ENCODE measurements around the gene GLI2.

The GLI2 gene

DNA sequence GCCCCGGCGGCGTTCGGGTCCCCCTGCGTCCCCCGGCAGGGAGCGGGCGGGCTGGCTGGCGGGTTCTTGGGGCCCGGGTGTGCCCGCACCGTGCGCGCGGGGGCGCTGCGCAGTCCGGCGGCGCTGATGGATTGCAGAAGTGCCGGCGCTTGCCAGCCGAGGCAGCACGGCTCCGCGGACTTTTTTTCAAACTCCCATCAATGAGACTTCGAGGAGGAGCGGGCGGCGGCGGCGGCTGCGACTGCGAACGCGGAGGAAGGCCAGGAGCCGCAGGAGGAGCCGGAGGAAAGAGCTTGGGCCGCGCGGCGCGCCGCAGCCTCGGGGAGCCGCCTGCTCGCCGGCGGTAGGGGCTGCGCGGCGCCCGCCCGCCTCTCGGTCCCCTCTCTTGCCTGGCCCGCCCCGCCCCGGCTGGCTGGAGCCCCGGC is at the start of gene GLI2:
Gene GLI2 (plus strand): TSS at position 123 of the 425 bp plus-strand sequence. CDS start 61,453 bp downstream, outside the sequence.
- no peak for DNase-seq

- DNase-seq: no peak
Measured at GRCh38 chr2:120685974-120686297, 49.7 kb upstream of the GLI2 start.

DNA sequence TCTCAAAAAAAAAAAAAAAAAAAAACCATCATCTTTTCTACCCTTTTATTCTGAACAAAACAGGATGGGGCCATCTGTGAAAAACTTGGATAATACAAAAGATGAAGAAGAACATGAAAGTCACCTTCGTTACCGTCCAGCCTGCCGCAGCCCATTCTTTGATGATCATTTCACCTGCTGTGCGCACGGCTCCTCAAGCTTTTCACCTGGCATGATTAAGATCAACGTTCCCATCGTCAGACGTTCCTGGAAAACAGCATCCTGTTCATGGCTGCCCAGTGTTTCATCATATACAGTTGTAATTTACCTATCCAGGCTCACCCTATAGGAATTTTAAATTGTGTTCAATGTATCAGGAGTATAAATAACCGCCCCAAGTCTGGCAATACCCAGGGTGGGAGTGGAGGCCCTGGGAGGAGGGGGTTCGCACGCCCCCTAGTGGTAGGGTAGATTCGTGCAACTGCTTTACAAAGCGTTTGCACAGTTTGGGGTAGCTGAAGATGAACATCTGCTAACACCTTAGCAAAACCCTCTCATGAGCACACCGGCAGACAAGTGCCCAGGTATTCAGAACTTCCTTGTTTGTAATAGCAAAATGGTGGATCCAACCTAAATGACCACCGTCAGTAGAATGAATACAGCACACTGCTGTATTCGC is 49.0 kb upstream of the GLI2 start:
- DNase-seq: no peak

DNA sequence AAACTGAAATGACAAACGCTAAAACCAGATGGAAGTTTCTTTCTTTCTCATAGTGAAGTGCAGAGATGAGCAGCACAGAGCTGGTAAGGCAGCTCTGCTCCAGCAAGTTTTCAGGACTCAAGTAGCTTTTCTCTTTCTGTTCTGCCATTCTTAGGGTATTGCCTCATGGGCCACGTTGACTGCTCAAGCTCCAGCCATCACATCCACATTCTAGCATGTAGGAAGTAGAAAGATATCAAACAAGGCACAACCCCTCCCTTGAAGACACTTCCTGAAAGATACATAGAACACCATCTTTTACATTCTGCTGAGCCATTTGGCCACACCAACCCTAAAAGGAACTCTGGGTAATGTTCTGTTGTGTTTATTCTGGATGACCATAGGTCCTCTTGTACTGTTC is 48.5 kb upstream of the GLI2 start:
- DNase-seq: no peak

GRCh38 chr2:120690521-120690920 is 45.1 kb upstream of the GLI2 start:
- DNase-seq: no peak

- DNase-seq: no peak
Measured at GRCh38 chr2:120691410-120691809, 44.3 kb upstream of the GLI2 start.

DNA sequence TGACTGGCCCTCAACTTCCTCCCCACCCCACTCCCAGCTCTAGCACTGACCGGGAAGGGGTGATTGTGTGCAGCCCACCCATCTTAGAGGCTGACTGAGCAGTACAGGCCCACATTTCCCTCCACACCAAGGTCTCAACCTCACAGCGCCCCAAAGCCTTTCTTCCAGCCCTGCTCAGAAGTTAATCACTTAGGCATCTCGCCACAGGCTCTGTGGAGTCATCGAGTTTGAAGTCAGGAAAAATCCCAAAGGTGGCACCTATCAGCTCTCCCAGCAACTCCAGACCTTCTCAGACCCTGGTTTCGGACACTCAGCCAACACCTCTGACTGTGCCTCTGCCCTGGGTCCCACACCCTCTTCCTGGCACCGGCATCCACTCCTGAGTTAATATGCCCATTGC is 43.0 kb upstream of the GLI2 start:
- no peak for DNase-seq

DNA sequence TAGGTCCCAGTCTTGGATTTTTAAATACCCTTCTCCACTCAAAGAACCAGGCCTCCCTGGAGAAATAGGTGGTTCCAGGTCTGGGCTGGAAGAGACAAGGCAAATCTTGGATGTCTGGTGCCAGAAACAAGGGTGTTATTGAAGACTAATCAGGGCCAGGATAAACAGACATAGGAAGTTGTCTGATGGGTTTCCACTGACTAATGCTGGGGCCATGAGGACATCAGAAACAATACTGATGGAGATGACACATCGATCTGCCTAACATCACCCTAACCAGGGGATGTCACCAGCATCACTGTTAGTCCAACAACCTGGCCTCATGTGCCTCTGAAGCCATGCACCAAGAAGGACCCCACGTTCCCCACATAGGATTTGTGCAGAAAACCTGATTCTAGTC is 42.5 kb upstream of the GLI2 start:
- DNase-seq: no peak

GRCh38 chr2:120694034-120694433 is 41.6 kb upstream of the GLI2 start:
- no peak for DNase-seq

GRCh38 chr2:120697471-120697870 is 38.2 kb upstream of the GLI2 start:
- DNase-seq: no peak

GRCh38 chr2:120699292-120699691 is 36.4 kb upstream of the GLI2 start:
- DNase-seq: no peak

DNA sequence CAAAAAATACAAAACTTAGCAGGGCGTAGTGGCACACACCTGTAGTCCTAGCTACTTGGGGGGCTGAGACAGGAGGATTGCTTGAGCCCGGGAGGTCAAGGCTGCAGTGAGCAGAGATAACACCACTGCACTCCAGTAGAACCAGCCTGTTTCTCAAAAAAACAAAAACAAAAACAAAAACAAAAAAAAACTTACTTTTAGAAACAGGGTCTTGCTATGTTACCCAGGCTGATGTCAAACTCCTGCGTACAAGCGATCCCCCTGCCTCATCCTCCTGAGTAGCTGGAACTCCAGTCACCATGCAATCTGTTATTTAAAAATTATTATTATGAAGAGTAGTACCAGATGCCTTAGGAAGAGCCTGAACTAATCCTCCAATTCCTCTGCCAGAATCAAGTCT is 35.0 kb upstream of the GLI2 start:
- no peak for DNase-seq

- DNase-seq: no peak
Measured at GRCh38 chr2:120701096-120701495, 34.6 kb upstream of the GLI2 start.

- no peak for DNase-seq
Measured at GRCh38 chr2:120701499-120701898, 34.2 kb upstream of the GLI2 start.

- DNase-seq: no peak
Measured at GRCh38 chr2:120702061-120702460, 33.6 kb upstream of the GLI2 start.

GRCh38 chr2:120702801-120703200 is 32.9 kb upstream of the GLI2 start:
- no peak for DNase-seq

- no peak for DNase-seq
Measured at GRCh38 chr2:120703330-120703994, 32.2 kb upstream of the GLI2 start.

DNA sequence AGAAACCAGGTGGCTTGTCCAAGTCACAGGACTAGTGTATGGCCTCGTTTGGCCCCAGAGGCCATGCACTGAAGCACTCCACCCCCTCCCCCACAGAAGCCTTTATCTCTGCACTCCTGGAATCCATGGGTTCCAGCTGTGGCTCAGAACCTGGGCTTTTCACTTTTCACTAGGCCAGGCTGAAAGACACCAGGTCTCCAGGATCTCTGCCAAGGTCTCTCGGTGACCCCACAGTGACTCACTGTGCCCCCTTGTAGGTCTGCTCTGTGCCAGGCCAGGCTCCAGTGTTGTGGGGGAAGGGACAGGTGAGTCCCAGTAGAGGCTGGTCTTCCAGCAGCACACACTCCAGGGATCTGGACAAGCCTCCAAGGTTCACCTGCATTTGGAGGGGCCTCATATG is 31.0 kb upstream of the GLI2 start:
- DNase-seq: no peak

- no peak for DNase-seq
Measured at GRCh38 chr2:120707816-120708215, 27.9 kb upstream of the GLI2 start.

DNA sequence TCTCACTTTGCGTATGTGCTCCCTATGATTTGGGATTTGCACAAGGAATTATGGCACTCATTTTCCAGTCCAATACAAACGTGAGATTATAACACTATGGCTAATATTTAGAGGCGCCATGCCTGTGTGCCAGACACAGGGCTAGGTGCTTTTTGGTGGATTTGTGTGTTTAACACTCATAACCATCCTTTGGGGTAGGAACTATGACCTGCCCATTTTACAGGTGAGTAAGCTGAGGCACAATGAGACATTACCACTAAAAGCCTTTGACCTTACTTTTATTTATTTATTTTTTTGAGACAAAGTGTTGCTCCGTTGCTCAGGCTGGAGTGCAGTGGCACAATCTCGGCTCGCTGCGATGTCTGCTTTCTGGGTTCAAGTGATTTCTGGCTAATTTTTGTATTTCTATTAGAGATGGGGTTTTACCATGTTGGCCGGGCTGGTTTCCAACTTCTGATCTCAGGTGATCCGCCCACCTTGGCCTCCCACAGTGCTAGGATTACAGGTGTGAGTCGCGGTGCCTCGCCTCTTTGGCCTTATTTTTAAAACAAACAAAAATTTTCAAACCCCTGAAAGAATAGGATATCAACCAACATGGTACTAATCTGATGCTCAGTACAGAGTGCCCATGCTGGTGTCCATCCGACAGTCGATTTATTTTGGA is 26.6 kb upstream of the GLI2 start:
- DNase-seq: no peak

DNA sequence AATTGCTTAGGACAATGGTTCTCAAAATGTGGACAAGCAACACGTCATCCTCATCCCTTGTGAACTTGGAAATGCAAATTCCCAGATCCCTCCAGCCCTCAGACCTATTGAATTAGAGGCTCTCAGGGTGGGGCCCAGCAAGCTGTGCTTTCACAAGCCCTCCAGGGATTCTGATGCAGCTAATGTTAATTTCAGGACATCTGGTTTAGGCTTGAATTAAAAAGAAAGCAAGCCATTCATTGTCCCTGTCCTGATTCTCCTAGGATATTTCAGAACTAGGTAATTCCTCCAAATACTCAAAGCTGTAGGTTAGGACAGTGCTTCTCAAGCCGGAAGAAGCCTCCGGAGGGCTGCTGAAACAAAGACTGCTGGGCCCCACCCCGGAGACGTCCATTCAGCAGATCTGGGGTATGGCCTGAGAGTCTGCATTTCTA is 26.0 kb upstream of the GLI2 start:
- DNase-seq: no peak

DNA sequence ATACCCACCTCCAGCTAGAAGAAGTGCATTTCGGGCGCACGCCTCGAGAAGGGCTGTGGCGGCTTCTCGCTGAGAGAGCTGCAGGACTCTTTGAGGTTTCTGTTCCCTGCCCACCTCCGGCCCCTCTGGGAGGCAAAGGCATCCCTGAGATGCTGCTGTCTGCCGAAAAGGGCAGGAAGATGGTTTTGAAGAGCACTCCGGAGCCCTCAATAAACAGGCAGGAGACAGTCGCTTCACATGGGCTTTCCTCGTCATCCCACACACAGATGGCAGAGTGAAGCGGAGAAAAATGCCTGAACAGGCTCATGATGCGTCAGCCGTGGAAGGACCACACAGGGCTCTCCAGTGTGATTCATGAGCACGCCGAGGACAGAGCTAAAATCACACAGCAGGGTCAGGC is 25.4 kb upstream of the GLI2 start:
- no peak for DNase-seq

GRCh38 chr2:120711694-120712093 is 24.0 kb upstream of the GLI2 start:
- DNase-seq: no peak

DNA sequence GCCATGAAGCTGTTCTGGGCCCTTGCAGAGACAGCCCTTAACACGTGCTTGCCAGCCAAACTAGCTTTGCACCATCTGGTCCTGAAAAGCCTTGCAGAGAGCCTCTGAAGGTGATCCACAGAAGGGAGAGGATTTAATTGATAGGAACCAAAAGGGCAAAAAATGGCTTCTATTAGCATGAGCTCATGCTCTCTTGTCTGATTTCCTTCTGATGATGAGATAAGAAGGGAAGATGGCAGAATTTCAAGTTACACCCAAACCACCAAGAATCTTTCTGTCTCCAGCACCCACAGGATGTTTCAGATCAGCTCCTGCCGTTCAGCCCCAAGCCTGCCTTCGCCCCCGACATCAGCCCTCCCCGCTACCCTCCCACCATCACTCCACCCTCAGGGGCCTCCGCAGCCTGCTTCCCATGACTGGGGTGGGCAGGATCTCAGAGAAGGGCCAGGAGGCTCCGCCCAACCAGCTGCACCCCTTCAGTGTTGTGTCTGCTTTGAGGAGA is 23.4 kb upstream of the GLI2 start:
- DNase-seq: no peak
